Muscle layer of colon (tissue), 2 donors: ENCODE measurements around the gene SUN1.

Experiments used
- H3K27ac ChIP-seq: one replicate; pipeline ENCODE4 v1.7.0; 2013; ENCODE audit warnings: low read depth, mild to moderate bottlenecking, low read length, moderate library complexity
- H3K27me3 ChIP-seq, 2 donors: one replicate each; pipeline ENCODE4 v1.7.0; 2013; ENCODE audit warnings: low read length in 2 of 2, mild to moderate bottlenecking in 2 of 2; ENCODE audit not compliant: insufficient read depth in 2 of 2, control insufficient read depth in 1 of 2
- H3K36me3 ChIP-seq: one replicate; pipeline ENCODE4 v1.7.0; 2013; ENCODE audit warnings: mild to moderate bottlenecking, low read length; ENCODE audit not compliant: insufficient read depth
- H3K4me1 ChIP-seq: one replicate; pipeline ENCODE4 v1.7.0; 2013; ENCODE audit warnings: mild to moderate bottlenecking, low read length; ENCODE audit not compliant: insufficient read depth
- H3K4me3 ChIP-seq, 2 donors: one replicate each; pipeline ENCODE4 v1.7.0; 2013; ENCODE audit warnings: low read length in 2 of 2, low read depth in 1 of 2, mild to moderate bottlenecking in 1 of 2, moderate library complexity in 1 of 2
- H3K9ac ChIP-seq: one replicate; pipeline ENCODE4 v1.7.0; 2013; ENCODE audit warnings: low read length
- H3K9me3 ChIP-seq: one replicate; pipeline ENCODE4 v1.7.0; 2013; ENCODE audit warnings: mild to moderate bottlenecking, low read length
- donor health status: abdominal sarcoma.
- donor health status: Adenocarcinoma of cecum.

Gene SUN1

GRCh38 chr7:897771-898376 lies 65.6 kb downstream of the SUN1 start:
- peaks cover 31% of the 10 kb centered on the region for H3K36me3 ChIP-seq
- no peaks in the 10 kb centered on the region for H3K9me3 ChIP-seq
- H3K4me1 ChIP-seq, result peaks cover 6% of the 10 kb centered on the region
- no peak overlapping the region for H3K9ac ChIP-seq
- H3K27ac ChIP-seq, result no peak overlapping the region
- no peak overlapping the region for H3K4me3 ChIP-seq
- no peaks in the 10 kb centered on the region for H3K27me3 ChIP-seq

DNA sequence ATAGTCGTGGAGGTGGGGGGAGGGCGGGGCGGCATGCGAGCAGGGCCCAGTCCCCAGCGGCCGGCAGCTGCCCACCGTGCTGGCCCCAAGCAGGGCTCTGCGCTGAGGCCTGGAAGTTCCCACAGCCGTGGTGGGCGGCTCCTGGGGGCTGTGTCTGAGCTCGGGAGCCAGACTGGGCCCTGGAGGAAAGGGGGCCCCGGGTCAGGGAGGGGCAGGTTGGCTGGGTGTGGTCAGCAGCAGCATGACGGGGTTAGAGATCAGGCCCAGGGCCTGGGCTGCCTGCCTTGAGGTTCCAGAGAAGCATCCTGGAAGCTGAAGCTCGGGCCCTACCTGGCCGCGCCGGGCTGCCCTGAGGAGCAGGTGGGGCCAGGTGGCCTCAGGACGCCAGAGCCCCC lies 66.2 kb downstream of the SUN1 start:
- Histone ChIP-seq H3K27me3 (no peaks in the 10 kb centered on the region), H3K36me3 (peaks cover 26% of the 10 kb centered on the region)

GRCh38 chr7:898855-899681 lies 66.8 kb downstream of the SUN1 start:
- Histone ChIP-seq H3K27ac (no peak overlapping the region), H3K36me3 (peaks cover 20% of the 10 kb centered on the region), H3K4me3 (no peak overlapping the region), H3K9ac (no peak overlapping the region), H3K27me3 (no peaks in the 10 kb centered on the region), H3K9me3 (no peaks in the 10 kb centered on the region), H3K4me1 (peaks cover 6% of the 10 kb centered on the region)

More for the DNA sequence above, 66.2 kb downstream of the SUN1 start:
- Histone ChIP-seq H3K27ac (no peak overlapping the region), H3K9me3 (no peaks in the 10 kb centered on the region), H3K9ac (no peak overlapping the region), H3K4me3 (no peak overlapping the region), H3K4me1 (peaks cover 6% of the 10 kb centered on the region)

GRCh38 chr7:899806-900205 lies 67.5 kb downstream of the SUN1 start:
- H3K27ac ChIP-seq, result no peak overlapping the region
- no peaks in the 10 kb centered on the region for H3K9me3 ChIP-seq
- H3K27me3 ChIP-seq, result no peaks in the 10 kb centered on the region
- H3K4me1 ChIP-seq, result peaks cover 6% of the 10 kb centered on the region
- no peak overlapping the region for H3K9ac ChIP-seq
- H3K4me3 ChIP-seq, result no peak overlapping the region
- peaks cover 14% of the 10 kb centered on the region for H3K36me3 ChIP-seq

DNA sequence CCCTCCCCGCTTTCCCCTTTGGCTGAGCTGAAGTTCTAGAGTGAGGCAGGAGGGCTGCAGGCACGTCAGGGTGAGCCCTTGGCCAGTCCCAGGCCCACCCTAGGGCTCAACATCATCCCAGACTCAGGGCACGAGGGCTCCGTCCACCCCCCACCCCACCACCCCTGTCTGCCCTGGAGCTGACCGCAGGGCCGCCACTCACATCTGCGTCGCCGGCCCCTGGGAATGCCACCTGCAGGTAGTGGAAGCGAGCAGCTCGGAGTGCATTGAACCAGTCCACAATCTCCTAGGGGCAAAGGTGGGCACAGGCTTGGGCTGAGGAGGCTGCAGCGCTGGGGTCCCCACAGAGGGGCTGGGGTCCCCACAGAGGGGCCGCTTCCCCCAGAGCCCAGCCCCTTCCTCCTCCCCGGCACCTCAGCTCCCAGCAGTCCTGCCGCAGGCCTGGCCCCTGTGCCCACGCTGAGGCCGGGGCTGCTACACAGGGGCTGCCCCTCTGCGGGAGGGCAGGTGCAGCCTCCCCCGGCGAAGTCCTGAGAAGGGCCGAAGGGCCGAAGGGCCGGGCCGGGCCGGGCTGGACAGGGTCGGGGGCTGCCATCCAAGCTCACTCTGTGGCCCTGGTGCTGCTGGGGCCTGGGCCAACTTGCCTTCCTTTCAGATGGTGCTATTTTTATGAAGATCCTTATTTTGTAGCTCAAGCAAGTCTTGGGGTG lies 68.2 kb downstream of the SUN1 start:
- no peaks in the 10 kb centered on the region for H3K9me3 ChIP-seq
- peaks cover 9% of the 10 kb centered on the region for H3K36me3 ChIP-seq
- H3K4me3 ChIP-seq, result no peak overlapping the region
- no peaks in the 10 kb centered on the region for H3K27me3 ChIP-seq
- no peak overlapping the region for H3K9ac ChIP-seq
- H3K4me1 ChIP-seq, result peaks cover 6% of the 10 kb centered on the region
- H3K27ac ChIP-seq, result no peak overlapping the region

DNA sequence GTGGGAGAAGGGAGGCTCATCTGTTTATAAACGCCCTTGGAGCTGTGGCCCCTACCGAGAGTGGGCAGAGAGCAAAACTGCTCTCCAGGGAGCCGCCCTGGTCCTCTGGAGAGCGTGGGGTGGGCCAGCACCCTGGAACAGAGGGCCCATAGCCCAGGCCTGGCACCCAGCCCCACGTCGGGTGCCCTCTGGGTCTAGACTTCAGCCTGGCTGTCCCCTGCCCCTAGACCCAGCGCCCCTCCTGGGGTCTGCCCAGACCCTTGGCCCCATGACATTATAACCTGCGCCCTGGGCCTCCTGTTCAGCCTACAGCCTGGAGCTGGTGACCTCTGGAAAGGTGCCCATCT lies 68.7 kb downstream of the SUN1 start:
- Histone ChIP-seq H3K27ac (no peak overlapping the region), H3K36me3 (peaks cover 7% of the 10 kb centered on the region), H3K27me3 (no peaks in the 10 kb centered on the region), H3K4me1 (peaks cover 6% of the 10 kb centered on the region), H3K9me3 (no peaks in the 10 kb centered on the region), H3K9ac (no peak overlapping the region), H3K4me3 (no peak overlapping the region)

DNA sequence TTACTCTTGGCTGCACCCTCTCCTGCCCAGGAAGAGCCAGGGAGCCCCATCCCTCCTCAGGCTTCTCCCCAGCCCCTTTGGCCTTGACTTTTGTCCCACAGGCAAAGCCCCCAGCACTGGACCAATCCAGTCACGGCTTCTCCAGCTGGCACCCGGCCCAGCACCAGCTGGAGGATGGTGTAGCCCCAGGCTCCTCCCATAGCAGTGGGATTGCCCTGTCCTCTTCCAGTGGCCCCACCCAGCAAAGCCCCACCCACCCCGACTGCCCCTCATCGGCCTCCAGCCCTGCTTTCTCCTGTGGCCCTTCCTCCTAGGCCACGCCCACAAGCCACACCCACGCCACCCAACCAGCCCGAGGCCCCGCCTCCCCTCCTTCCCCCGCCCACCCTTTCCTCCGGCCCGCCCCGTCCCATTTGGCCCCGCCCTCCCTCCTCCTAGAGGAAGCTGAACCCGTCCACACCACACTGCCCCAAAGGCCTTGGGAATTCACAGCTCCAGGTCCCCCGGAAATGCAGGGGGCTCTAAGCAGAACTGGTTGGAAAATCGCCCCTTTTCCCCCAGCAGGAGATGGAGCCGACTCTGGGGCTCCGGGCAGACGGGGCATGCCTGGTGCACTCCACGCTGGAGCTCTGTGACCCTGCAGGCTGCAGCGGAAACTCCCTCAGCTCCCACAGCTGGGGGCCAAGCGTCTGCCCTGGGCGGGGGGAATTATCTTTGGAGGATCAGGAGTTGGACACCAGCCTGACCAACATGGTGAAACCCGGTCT lies 69.3 kb downstream of the SUN1 start:
- Histone ChIP-seq H3K27me3 (no peaks in the 10 kb centered on the region), H3K4me3 (no peak overlapping the region), H3K4me1 (peaks cover 6% of the 10 kb centered on the region), H3K36me3 (peaks cover 2% of the 10 kb centered on the region), H3K9me3 (no peaks in the 10 kb centered on the region), H3K9ac (no peak overlapping the region), H3K27ac (no peak overlapping the region)

DNA sequence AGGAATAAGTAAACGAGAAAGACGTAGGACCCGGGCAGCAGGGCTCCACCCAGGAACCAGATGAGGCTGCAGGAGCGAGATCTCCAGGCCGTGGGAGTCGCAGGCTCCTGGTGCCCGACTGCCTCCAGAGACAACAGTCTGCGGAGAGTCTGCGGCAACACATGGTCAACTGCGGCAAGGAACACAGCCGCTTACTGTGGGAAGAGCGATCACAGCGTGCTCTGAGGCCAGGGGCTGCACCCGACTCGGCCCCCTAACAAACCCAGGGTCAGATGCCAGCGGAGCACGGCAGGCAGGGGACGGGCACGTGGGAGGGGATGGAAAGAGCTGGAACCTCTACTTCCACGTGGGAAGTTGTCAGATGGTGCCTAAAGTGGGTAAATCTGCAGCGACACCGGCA lies 70.7 kb downstream of the SUN1 start:
- H3K4me3 ChIP-seq, result no peak overlapping the region
- H3K9ac ChIP-seq, result no peak overlapping the region
- no peaks in the 10 kb centered on the region for H3K9me3 ChIP-seq
- no peak overlapping the region for H3K27ac ChIP-seq
- H3K27me3 ChIP-seq, result no peaks in the 10 kb centered on the region
- H3K36me3 ChIP-seq, result no peaks in the 10 kb centered on the region
- peaks cover 6% of the 10 kb centered on the region for H3K4me1 ChIP-seq

DNA sequence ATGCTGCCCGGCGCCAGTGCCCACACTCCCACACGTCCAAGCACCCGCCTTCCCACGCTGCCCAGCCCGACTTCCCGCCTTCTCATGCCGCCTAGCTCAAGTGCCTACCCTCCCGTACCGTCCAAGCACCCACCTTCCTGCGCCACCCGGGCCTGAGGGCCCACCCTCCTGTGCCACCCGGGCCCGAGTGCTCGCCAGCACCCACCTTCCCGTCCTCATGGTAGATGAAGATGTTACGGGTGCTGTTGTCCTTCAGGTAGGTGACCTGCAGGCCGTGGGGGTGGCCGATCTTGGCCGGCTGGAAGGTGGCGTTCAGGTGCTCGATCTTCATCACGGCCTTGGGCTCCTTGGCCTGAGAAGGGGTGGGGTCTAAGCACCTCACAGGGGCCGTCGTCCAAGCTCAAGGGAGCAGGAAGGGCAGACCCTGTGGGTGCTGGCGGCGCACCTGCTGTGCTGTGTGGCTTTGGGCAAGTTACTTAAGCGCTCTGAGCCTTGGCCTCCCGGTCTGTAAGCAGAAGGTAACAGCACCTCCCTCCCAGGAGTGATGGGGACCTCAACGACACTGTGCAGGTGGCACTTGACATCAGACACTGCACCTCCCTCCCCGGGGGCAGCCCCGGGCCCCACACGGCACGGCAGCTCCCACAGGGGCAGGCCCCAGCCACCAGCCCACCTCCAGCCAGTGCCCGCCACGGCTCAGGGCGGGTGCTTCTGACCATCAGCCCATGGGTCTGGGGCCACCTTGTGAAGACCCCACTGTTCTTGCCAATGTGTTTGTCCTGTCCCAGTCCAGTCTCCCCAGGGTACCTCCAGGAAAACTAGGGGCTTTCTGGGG lies 71.9 kb downstream of the SUN1 start:
- H3K36me3 ChIP-seq, result no peaks in the 10 kb centered on the region
- H3K27ac ChIP-seq, result no peak overlapping the region
- H3K4me3 ChIP-seq, result no peak overlapping the region
- no peaks in the 10 kb centered on the region for H3K27me3 ChIP-seq
- H3K4me1 ChIP-seq, result peaks cover 6% of the 10 kb centered on the region
- no peak overlapping the region for H3K9ac ChIP-seq
- H3K9me3 ChIP-seq, result no peaks in the 10 kb centered on the region

GRCh38 chr7:904847-905246 lies 72.6 kb downstream of the SUN1 start:
- no peaks in the 10 kb centered on the region for H3K9me3 ChIP-seq
- no peak overlapping the region for H3K4me3 ChIP-seq
- H3K4me1 ChIP-seq, result peaks cover 11% of the 10 kb centered on the region
- H3K27ac ChIP-seq, result no peak overlapping the region
- H3K27me3 ChIP-seq, result no peaks in the 10 kb centered on the region
- no peak overlapping the region for H3K9ac ChIP-seq
- H3K36me3 ChIP-seq, result no peaks in the 10 kb centered on the region
